ENCODE measurements around the gene IQCM. TPM values are rescaled to one million over a fixed set of nuclear protein-coding genes. Genes with fewer than 3 reads are reported as not detected.

IQCM gene
- polyA plus RNA-seq, 6 donors from 2014 or later: not detected

DNA sequence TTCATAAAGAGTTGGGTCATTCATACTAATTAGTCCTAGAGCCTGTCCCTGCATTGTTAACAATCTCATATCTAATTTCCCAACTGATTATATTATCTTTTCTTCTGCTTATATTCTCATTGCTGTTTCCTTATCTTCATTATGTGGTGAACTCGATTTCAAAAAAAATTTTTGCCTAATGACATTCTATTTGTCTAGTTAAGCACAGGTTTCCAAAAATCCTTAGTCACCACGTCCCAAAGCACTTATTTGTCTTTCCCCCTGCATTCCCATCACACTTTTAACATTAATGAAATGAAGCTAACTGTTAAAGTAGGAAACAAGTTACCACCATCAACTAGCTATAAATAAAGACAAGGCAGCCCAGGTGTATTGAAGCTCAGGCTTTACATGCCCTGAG lies 131.1 kb downstream of the IQCM start:
- H3K36me3 Mint-ChIP-seq: no peaks in the 10 kb centered on the region
- no peaks in the 10 kb centered on the region for H3K27me3 Mint-ChIP-seq
- H3K4me3 Mint-ChIP-seq: no peak overlapping the region
- peaks cover 0 to 7% (median 3%) of the 10 kb centered on the region in 7 donors for H3K9me3 Mint-ChIP-seq
- peaks cover 0 to 5% (median 4%) of the 10 kb centered on the region in 3 donors for H3K4me1 Mint-ChIP-seq
- no peak overlapping the region for H3K27ac Mint-ChIP-seq
- ATAC-seq (ENCODE audit: low read depth in 2 of 2) (no peak), DNase-seq (no peak)

DNA sequence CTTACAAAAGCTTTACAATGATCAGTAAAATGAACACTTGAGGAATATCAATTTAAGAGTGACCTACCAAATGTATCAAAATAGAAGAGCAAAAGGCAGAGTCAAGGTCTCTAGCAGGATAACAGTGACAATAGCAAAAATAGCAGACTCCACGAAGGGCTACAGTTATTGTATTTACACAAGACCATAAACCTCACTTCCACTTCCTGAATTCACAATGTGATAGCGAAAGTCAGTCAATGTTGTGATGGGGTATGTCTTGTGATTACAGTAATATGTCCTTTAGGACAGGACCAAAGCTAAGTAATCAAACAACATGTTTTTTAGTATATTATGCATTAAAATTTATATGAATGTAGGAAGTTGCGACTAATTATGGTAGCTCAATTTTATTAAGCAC lies 139.6 kb downstream of the IQCM start:
- no peak overlapping the region for H3K27ac Mint-ChIP-seq
- ATAC-seq (ENCODE audit: low read depth in 2 of 2): no peak

GRCh38 chr4:149645790-149646189 lies 169.9 kb downstream of the IQCM start:
- DNase-seq (no peak), ATAC-seq (ENCODE audit: low read depth in 2 of 2) (no peak)
- H3K9me3 Mint-ChIP-seq: peaks cover 0 to 2% (median 0%) of the 10 kb centered on the region in 7 donors
- H3K4me1 Mint-ChIP-seq: no peaks in the 10 kb centered on the region
- H3K4me3 Mint-ChIP-seq: peak overlapping the region in 2 of 8 donors; percentile 6 to 49
- no peaks in the 10 kb centered on the region for H3K27me3 Mint-ChIP-seq
- H3K36me3 Mint-ChIP-seq: no peaks in the 10 kb centered on the region
- no peak overlapping the region for H3K27ac Mint-ChIP-seq

More for the DNA sequence above, 139.6 kb downstream of the IQCM start:
- peaks cover 0 to 3% (median 3%) of the 10 kb centered on the region in 3 donors for H3K4me1 Mint-ChIP-seq
- H3K36me3 Mint-ChIP-seq: no peaks in the 10 kb centered on the region
- H3K9me3 Mint-ChIP-seq: peaks cover 9 to 25% (median 15%) of the 10 kb centered on the region in 7 donors
- H3K27me3 Mint-ChIP-seq: no peaks in the 10 kb centered on the region
- DNase-seq: no peak
- no peak overlapping the region for H3K4me3 Mint-ChIP-seq

GRCh38 chr4:149638073-149638472 lies 177.6 kb downstream of the IQCM start:
- Mint-ChIP-seq H3K9me3 (peaks cover 0 to 4% (median 1%) of the 10 kb centered on the region in 7 donors), H3K4me1 (no peaks in the 10 kb centered on the region), H3K36me3 (no peaks in the 10 kb centered on the region), H3K27me3 (no peaks in the 10 kb centered on the region), H3K27ac (no peak overlapping the region), H3K4me3 (no peak overlapping the region)
- ATAC-seq (ENCODE audit: low read depth in 2 of 2) (no peak), DNase-seq (no peak)

GRCh38 chr4:149634368-149634767 lies 181.3 kb downstream of the IQCM start:
- DNase-seq (no peak), ATAC-seq (ENCODE audit: low read depth in 2 of 2) (no peak)
- H3K27ac Mint-ChIP-seq: no peak overlapping the region
- peaks cover 0 to 4% (median 2%) of the 10 kb centered on the region in 7 donors for H3K9me3 Mint-ChIP-seq
- no peaks in the 10 kb centered on the region for H3K4me1 Mint-ChIP-seq
- no peaks in the 10 kb centered on the region for H3K27me3 Mint-ChIP-seq
- H3K36me3 Mint-ChIP-seq: no peaks in the 10 kb centered on the region
- no peak overlapping the region for H3K4me3 Mint-ChIP-seq

DNA sequence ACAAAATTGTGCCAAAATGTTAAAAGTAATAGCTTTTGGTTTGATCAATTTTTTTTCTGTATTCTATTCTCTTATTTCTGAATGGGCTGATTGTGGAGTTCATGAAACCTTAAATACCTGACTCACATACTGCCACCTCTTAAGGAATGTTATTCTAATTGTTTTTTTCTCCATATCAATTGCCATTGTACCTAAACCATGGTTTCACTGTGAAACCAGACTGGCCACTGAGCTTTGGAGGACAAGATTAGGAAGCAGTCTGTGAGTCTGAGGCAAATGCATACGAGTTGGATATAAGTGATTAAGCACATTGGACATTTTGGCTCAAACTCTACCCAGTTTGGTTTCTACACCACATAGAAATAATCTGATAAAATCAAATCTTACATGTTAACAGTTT lies 184.0 kb downstream of the IQCM start:
- DNase-seq: no peak
- no peak for ATAC-seq (ENCODE audit: low read depth in 2 of 2)
- Mint-ChIP-seq H3K4me1 (no peaks in the 10 kb centered on the region), H3K4me3 (no peak overlapping the region), H3K36me3 (no peaks in the 10 kb centered on the region), H3K27me3 (no peaks in the 10 kb centered on the region), H3K27ac (no peak overlapping the region), H3K9me3 (peaks cover 0 to 4% (median 2%) of the 10 kb centered on the region in 7 donors)

GRCh38 chr4:149630064-149630463 lies 185.6 kb downstream of the IQCM start:
- H3K36me3 Mint-ChIP-seq: no peaks in the 10 kb centered on the region
- DNase-seq (no peak), ATAC-seq (ENCODE audit: low read depth in 2 of 2) (no peak)
- H3K4me1 Mint-ChIP-seq: no peaks in the 10 kb centered on the region
- H3K27me3 Mint-ChIP-seq: no peaks in the 10 kb centered on the region
- no peak overlapping the region for H3K27ac Mint-ChIP-seq
- no peak overlapping the region for H3K4me3 Mint-ChIP-seq
- peaks cover 0 to 4% (median 2%) of the 10 kb centered on the region in 7 donors for H3K9me3 Mint-ChIP-seq

DNA sequence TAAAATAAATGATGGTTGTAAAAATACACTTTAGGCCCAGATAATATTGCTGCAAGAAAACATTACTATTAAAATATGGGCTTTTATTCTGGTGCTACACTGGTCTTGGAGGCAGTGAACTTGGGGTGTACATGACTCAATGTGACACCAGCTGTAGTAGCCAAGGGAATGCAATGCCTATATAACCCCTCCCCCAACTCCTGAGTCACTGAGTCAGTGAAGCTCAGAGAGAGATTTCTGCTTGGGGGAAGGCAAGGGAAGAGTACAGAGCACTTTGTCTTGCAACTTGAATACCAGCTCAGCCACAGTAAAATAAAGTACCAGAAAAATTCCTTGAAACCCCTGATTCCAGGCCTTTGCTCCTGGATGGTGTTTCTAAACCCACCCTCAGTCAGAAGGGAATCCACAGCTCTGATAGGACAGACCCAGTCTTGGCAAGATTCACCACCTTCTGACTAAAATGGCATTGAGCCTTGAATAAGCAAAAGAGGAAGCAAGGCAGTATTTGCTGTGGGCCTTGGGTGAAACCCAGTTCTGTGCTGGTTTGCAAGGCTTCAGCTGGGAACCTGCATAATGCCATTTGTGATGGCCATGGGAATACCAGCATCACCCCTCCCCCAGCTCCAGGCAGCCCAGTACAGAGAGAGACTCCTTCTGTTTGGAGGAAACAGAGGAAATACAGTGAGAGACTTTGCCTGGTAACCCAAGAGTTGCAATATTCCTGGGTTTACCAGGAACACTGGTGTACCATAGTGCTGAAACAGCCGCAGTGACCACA lies 209.9 kb downstream of the IQCM start:
- peaks cover 0 to 17% (median 8%) of the 10 kb centered on the region in 7 donors for H3K9me3 Mint-ChIP-seq
- no peak overlapping the region for H3K27ac Mint-ChIP-seq
- no peaks in the 10 kb centered on the region for H3K27me3 Mint-ChIP-seq
- H3K36me3 Mint-ChIP-seq: no peaks in the 10 kb centered on the region
- DNase-seq (no peak), ATAC-seq (ENCODE audit: low read depth in 2 of 2) (no peak)
- H3K4me1 Mint-ChIP-seq: no peaks in the 10 kb centered on the region
- no peak overlapping the region for H3K4me3 Mint-ChIP-seq

- Mint-ChIP-seq H3K36me3 (no peaks in the 10 kb centered on the region), H3K9me3 (peaks cover 0 to 17% (median 8%) of the 10 kb centered on the region in 7 donors), H3K27me3 (no peaks in the 10 kb centered on the region), H3K4me1 (no peaks in the 10 kb centered on the region), H3K27ac (no peak overlapping the region), H3K4me3 (no peak overlapping the region)
- DNase-seq (no peak), ATAC-seq (ENCODE audit: low read depth in 2 of 2) (no peak)
Observed at GRCh38 chr4:149604827-149605226, 210.8 kb downstream of the IQCM start.

- DNase-seq (no peak), ATAC-seq (ENCODE audit: low read depth in 2 of 2) (no peak)
- Mint-ChIP-seq H3K27me3 (no peaks in the 10 kb centered on the region), H3K9me3 (peaks cover 0 to 20% (median 6%) of the 10 kb centered on the region in 7 donors), H3K4me3 (no peak overlapping the region), H3K36me3 (no peaks in the 10 kb centered on the region), H3K27ac (no peak overlapping the region), H3K4me1 (no peaks in the 10 kb centered on the region)
Observed at GRCh38 chr4:149595500-149595899, 220.1 kb downstream of the IQCM start.

GRCh38 chr4:149589826-149590225 lies 225.8 kb downstream of the IQCM start:
- ATAC-seq (ENCODE audit: low read depth in 2 of 2): no peak
- H3K4me1 Mint-ChIP-seq: no peaks in the 10 kb centered on the region
- H3K9me3 Mint-ChIP-seq: peaks cover 4 to 31% (median 6%) of the 10 kb centered on the region in 7 donors
- no peaks in the 10 kb centered on the region for H3K36me3 Mint-ChIP-seq
- no peaks in the 10 kb centered on the region for H3K27me3 Mint-ChIP-seq
- H3K4me3 Mint-ChIP-seq: no peak overlapping the region
- H3K27ac Mint-ChIP-seq: no peak overlapping the region
- DNase-seq: no peak

DNA sequence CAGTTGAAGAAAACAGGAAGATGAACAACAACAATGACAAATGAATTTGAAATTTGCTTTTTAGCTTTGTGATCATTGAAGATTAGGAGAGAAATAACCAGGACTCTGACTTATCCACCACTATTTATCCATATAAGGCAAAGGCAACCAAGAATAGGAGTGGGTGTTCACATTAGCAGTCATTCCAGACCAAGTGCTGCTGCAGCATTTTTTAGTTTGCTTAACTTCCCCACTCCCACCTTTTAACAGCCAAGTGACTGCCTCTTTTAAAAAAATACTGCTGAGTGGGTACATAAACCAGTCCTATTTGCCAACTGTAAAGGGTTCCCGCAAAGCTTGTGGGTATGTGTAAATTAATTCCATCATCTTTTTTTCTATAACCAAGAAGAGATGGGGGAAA lies 230.9 kb downstream of the IQCM start:
- DNase-seq: no peak
- Mint-ChIP-seq H3K36me3 (no peaks in the 10 kb centered on the region), H3K4me3 (no peak overlapping the region), H3K4me1 (no peaks in the 10 kb centered on the region), H3K27ac (no peak overlapping the region), H3K9me3 (peaks cover 0 to 11% (median 5%) of the 10 kb centered on the region in 7 donors), H3K27me3 (no peaks in the 10 kb centered on the region)
- ATAC-seq (ENCODE audit: low read depth in 2 of 2): no peak

DNA sequence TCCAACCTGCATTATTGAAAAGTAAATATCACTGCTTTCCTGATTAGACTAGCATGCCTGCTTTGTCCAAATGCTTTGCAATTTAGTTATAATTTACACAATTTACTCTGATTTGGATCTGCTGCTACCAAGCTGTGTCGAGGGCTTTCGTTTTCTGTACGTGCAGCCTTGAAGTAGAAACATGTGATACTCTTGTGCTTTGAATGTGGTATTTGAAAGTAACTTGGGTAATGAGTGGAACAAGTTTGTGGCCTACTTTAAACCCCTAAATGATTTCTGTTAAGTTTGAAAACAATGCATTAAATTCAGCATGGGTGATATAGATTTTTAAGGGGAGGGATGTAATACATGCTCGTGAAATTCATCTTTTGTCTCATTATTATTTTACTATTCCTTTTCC lies 240.7 kb downstream of the IQCM start:
- H3K27me3 Mint-ChIP-seq: no peaks in the 10 kb centered on the region
- ATAC-seq (ENCODE audit: low read depth in 2 of 2) (no peak), DNase-seq (no peak)
- peaks cover 0 to 8% (median 0%) of the 10 kb centered on the region in 7 donors for H3K9me3 Mint-ChIP-seq
- H3K4me3 Mint-ChIP-seq: no peak overlapping the region
- H3K4me1 Mint-ChIP-seq: no peaks in the 10 kb centered on the region
- no peak overlapping the region for H3K27ac Mint-ChIP-seq
- no peaks in the 10 kb centered on the region for H3K36me3 Mint-ChIP-seq

GRCh38 chr4:149572716-149573115 lies 242.9 kb downstream of the IQCM start:
- Mint-ChIP-seq H3K4me1 (no peaks in the 10 kb centered on the region), H3K36me3 (no peaks in the 10 kb centered on the region), H3K27me3 (no peaks in the 10 kb centered on the region), H3K4me3 (no peak overlapping the region), H3K27ac (no peak overlapping the region), H3K9me3 (peaks cover 0 to 8% (median 0%) of the 10 kb centered on the region in 7 donors)
- DNase-seq (no peak), ATAC-seq (ENCODE audit: low read depth in 2 of 2) (no peak)
